Measurements from ENCODE around the gene KDM2B. TPM values are rescaled to one million over a fixed set of nuclear protein-coding genes. Genes with fewer than 3 reads are reported as not detected.

KDM2B gene
- total RNA-seq, 4 donors from 2014 or later = 13.6 to 23.5 (median 20.0) TPM

- no peaks in the 10 kb centered on the region for H3K4me1 ChIP-seq
- DNase-seq (ENCODE audit: extremely low spot score) = no peak
- H3K4me3 ChIP-seq = no peak overlapping the region
- no peak overlapping the region for H3K27ac ChIP-seq (replicated peaks in 1 of 4)
- H3K27me3 ChIP-seq = no peaks in the 10 kb centered on the region
- H3K9me3 ChIP-seq = no peaks in the 10 kb centered on the region
- TF ChIP-seq POLR2AphosphoS5 (IDR thresholded peaks at IDR 0.05) (no peak), POLR2A (IDR thresholded peaks at IDR 0.05; ENCODE audit: low read depth) (no peak), EP300 (IDR thresholded peaks at IDR 0.05) (no peak), CTCF (IDR thresholded peaks at IDR 0.05) (no peak)
- H3K36me3 ChIP-seq = peaks cover 0 to 6% (median 3%) of the 10 kb centered on the region in 4 donors
- intact Hi-C loops (cut with DNase I) = no loop called here
- 60% methylated on average over 6 of the region's 8 CpGs for WGBS
Observed at GRCh38 chr12:121560392-121561008, 20.3 kb downstream of the KDM2B start.

GRCh38 chr12:121558956-121559355 is 21.9 kb downstream of the KDM2B start:
- Histone ChIP-seq H3K27ac (replicated peaks in 1 of 4) (no peak overlapping the region), H3K27me3 (no peaks in the 10 kb centered on the region), H3K36me3 (peaks cover 0 to 6% (median 3%) of the 10 kb centered on the region in 4 donors), H3K9me3 (no peaks in the 10 kb centered on the region), H3K4me3 (no peak overlapping the region), H3K4me1 (no peaks in the 10 kb centered on the region)
- 97% methylated on average over 7 of the region's 7 CpGs for WGBS
- intact Hi-C loops (cut with DNase I) = no loop called here
- TF ChIP-seq EP300 (IDR thresholded peaks at IDR 0.05) (no peak), CTCF (IDR thresholded peaks at IDR 0.05) (no peak), POLR2A (IDR thresholded peaks at IDR 0.05; ENCODE audit: low read depth) (no peak), POLR2AphosphoS5 (IDR thresholded peaks at IDR 0.05) (no peak)
- DNase-seq (ENCODE audit: extremely low spot score) = no peak

DNA sequence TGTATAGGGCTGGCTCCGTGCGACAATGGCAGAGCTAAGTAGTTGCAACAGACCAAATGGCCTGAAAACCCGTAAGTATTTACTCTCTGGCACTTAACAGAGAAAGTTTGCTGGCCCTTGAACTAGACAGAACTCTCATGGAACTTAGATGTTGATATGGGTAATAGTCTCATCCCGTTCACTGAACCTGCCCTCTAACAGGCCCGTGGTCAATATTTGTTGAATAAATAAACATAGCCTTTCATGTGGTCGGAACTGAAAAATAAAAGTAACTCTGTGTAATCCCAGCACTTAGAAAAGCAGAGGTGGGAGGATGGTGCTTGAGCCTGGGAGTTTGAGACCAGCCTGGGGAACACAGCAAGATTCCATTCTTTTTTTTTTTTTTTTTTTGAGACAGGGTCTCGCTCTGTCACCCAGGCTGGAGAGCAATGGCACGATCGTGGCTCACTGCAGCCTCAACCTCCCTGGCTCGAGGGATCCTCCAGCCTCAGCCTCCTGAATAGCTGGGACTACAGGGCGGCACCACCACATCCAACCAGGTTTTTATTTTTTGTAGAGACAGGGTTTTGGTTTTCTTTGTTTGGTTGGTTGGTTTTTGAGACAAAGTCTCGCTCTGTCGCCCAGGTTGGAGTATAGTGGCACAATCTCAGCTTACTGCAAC is 29.7 kb downstream of the KDM2B start:
- H3K9me3 ChIP-seq = no peaks in the 10 kb centered on the region
- TF ChIP-seq POLR2A (IDR thresholded peaks at IDR 0.05; ENCODE audit: low read depth) (no peak), POLR2AphosphoS5 (IDR thresholded peaks at IDR 0.05) (no peak), CTCF (IDR thresholded peaks at IDR 0.05) (no peak), EP300 (IDR thresholded peaks at IDR 0.05) (no peak)
- no peaks in the 10 kb centered on the region for H3K27me3 ChIP-seq
- 85% methylated on average over 13 of the region's 13 CpGs for WGBS
- no peak overlapping the region for H3K27ac ChIP-seq (replicated peaks in 1 of 4)
- H3K4me3 ChIP-seq = no peak overlapping the region
- intact Hi-C loops (cut with DNase I) = no loop called here
- DNase-seq (ENCODE audit: extremely low spot score) = no peak
- peaks cover 0 to 27% (median 20%) of the 10 kb centered on the region in 4 donors for H3K36me3 ChIP-seq
- peaks cover 0 to 6% (median 3%) of the 10 kb centered on the region in 4 donors for H3K4me1 ChIP-seq

DNA sequence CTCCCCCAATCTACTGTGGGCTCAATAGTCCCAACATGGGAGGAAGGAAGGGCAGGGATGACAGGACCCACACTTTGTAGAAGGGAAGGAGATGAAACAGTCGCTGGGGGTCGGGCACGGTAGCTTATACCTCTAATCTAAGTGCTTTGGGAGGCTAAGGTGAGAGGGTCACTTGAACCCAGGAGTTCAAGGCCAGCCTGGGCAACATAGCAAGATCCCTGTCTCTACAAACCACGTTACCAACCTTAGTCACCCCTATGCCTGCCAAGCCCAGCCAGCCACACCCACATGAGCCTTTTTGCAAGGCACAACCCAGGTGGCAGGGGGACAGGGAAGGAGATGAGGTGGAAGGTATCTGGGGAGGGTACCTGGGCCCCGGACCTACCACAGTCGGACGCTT is 31.7 kb downstream of the KDM2B start:
- no peak for DNase-seq (ENCODE audit: extremely low spot score)
- H3K27me3 ChIP-seq = no peaks in the 10 kb centered on the region
- intact Hi-C loops (cut with DNase I) = no loop called here
- 91% methylated on average over 4 of the region's 7 CpGs for WGBS
- no peaks in the 10 kb centered on the region for H3K9me3 ChIP-seq
- H3K27ac ChIP-seq (replicated peaks in 1 of 4) = no peak overlapping the region
- H3K4me3 ChIP-seq = no peak overlapping the region
- TF ChIP-seq EP300 (IDR thresholded peaks at IDR 0.05) (no peak), POLR2AphosphoS5 (IDR thresholded peaks at IDR 0.05) (no peak), CTCF (IDR thresholded peaks at IDR 0.05) (no peak), POLR2A (IDR thresholded peaks at IDR 0.05; ENCODE audit: low read depth) (no peak)
- peaks cover 0 to 33% (median 20%) of the 10 kb centered on the region in 4 donors for H3K36me3 ChIP-seq
- peaks cover 0 to 6% (median 3%) of the 10 kb centered on the region in 4 donors for H3K4me1 ChIP-seq

Measured in esophagus muscularis mucosa (tissue), 4 donors.